Endothelial cell of umbilical vein (primary cell): ENCODE measurements around the gene DDR2. TPM values are rescaled to one million over a fixed set of nuclear protein-coding genes. Genes with fewer than 3 reads are reported as not detected.

ENCODE experiments used
- BruUV-seq: library from RNA; stranded (reverse); fragments of 400-500 nt; replicated peaks from 2 replicates; lab custom pipeline; 2021; lab: Mats Ljungman, UMichigan
- CTCF ChIA-PET: fragments of 300-600, 350-600 bp; sonication (Branson Sonifier 250); formaldehyde crosslinking; loops from one replicate; lab custom pipeline; 2021; ENCODE audit warnings: antibody characterized with exemption, inconsistent platforms; lab: Charles Lee
- POLR2A ChIA-PET: fragments of 300-600, 350-600 bp; sonication (Branson Sonifier 250); formaldehyde crosslinking; loops from one replicate; lab custom pipeline; 2021; ENCODE audit warnings: antibody characterized with exemption, inconsistent platforms; lab: Charles Lee
- DNase-seq: peaks from one replicate; pipeline ENCODE4 v3.0.0-alpha.2; 2011; ENCODE audit warnings: low read depth, low spot score
- FAIRE-seq: peaks from 2 replicates; lab custom pipeline; 2011; peaks lifted over from hg19 to GRCh38; lab: Jason Lieb, UNC
- H2AFZ ChIP-seq: 2 replicates; pipeline ENCODE4 v1.6.0; 2012; ENCODE audit warnings: low read depth, low read length, control low read depth, inconsistent platforms
- H3K27ac ChIP-seq: 2 replicates; pipeline ENCODE4 v1.5.1; 2011; ENCODE audit warnings: low read depth, mild to moderate bottlenecking, control low read depth, low read length, moderate library complexity; ENCODE audit not compliant: insufficient read depth
- H3K27me3 ChIP-seq, 2 experiments: 2 replicates each; pipeline versions ENCODE4 v1.6.0 to v1.6.1; 2011; ENCODE audit warnings: low read length in 2 of 2, mixed read lengths in 1 of 2; ENCODE audit not compliant: control insufficient read depth in 2 of 2, insufficient read depth in 2 of 2
- H3K36me3 ChIP-seq, 2 experiments: 2 replicates in 1 of 2; 3 replicates in 1 of 2; pipeline ENCODE4 v1.5.1; 2011; ENCODE audit warnings: low read length in 2 of 2, mild to moderate bottlenecking in 1 of 2, moderate library complexity in 1 of 2; ENCODE audit not compliant: control insufficient read depth in 2 of 2, insufficient read depth in 2 of 2; ENCODE audit errors: extremely low read depth in 1 of 2
- H3K4me1 ChIP-seq: 3 replicates; pipeline ENCODE4 v1.5.1; 2011; ENCODE audit warnings: mild to moderate bottlenecking, low read length; ENCODE audit not compliant: control insufficient read depth, insufficient read depth; ENCODE audit errors: extremely low read depth
- H3K4me2 ChIP-seq: 2 replicates; pipeline ENCODE4 v1.6.1; 2011; ENCODE audit warnings: low read length, control low read depth, mixed read lengths; ENCODE audit not compliant: insufficient read depth
- H3K4me3 ChIP-seq, 3 experiments: fragments of 200-600 bp in 1 of 3; sonication (generic), shearing (Covaris generic) in 1 of 3; replicated peaks in 1 of 3; 2 replicates each; pipeline ENCODE4 v1.5.1; 2011 to 2016; ENCODE audit warnings: control low read depth in 3 of 3, low read length in 3 of 3, mild to moderate bottlenecking in 2 of 3, inconsistent platforms in 1 of 3, low read depth in 1 of 3, moderate library complexity in 1 of 3; ENCODE audit not compliant: insufficient read depth in 1 of 3
- H3K79me2 ChIP-seq: 2 replicates; pipeline ENCODE4 v1.6.0; 2012; ENCODE audit warnings: low read length, inconsistent platforms; ENCODE audit not compliant: control insufficient read depth, insufficient read depth
- H3K9ac ChIP-seq: replicated peaks from 2 replicates; pipeline ENCODE3; 2011; ENCODE audit warnings: low read length, control low read depth; ENCODE audit not compliant: insufficient read depth; ENCODE audit errors: extremely low read depth
- H3K9me1 ChIP-seq: replicated peaks from 3 replicates; pipeline ENCODE4 v1.6.0; 2011; ENCODE audit warnings: mild to moderate bottlenecking, low read length; ENCODE audit not compliant: control insufficient read depth, insufficient read depth; ENCODE audit errors: extremely low read depth
- H3K9me3 ChIP-seq: replicated peaks from 2 replicates; pipeline ENCODE4 v1.5.1; 2012; ENCODE audit warnings: low read length, inconsistent platforms; ENCODE audit not compliant: control insufficient read depth, insufficient read depth
- H4K20me1 ChIP-seq: replicated peaks from 2 replicates; pipeline ENCODE3; 2011; ENCODE audit warnings: mild to moderate bottlenecking, low read length; ENCODE audit not compliant: control insufficient read depth, insufficient read depth; ENCODE audit errors: extremely low read depth
- EZH2 ChIP-seq: IDR thresholded peaks from 2 replicates; pipeline ENCODE4 v1.6.1; 2012; ENCODE audit warnings: borderline replicate concordance, low read depth, mild to moderate bottlenecking, moderate library complexity, low read length, inconsistent platforms; ENCODE audit not compliant: severe bottlenecking
- FOS ChIP-seq: IDR thresholded peaks from 2 replicates; pipeline ENCODE4 v1.6.1; 2011; ENCODE audit warnings: mild to moderate bottlenecking, low read length, moderate library complexity, borderline replicate concordance; ENCODE audit not compliant: insufficient read depth
- GATA2 ChIP-seq: IDR thresholded peaks from 2 replicates; pipeline ENCODE4 v1.7.0; 2011; ENCODE audit warnings: low read depth, mild to moderate bottlenecking, moderate library complexity, mixed read lengths, low read length; ENCODE audit not compliant: insufficient read length, insufficient read depth
- JUN ChIP-seq: IDR thresholded peaks from 2 replicates; pipeline ENCODE4 v1.6.1; 2011; ENCODE audit warnings: borderline replicate concordance, low read depth; ENCODE audit not compliant: insufficient read length, insufficient read depth
- MYC ChIP-seq: IDR thresholded peaks from one replicate; pipeline ENCODE4 v1.6.1; 2011; ENCODE audit warnings: mild to moderate bottlenecking, low read depth, low read length
- POLR2A ChIP-seq: IDR thresholded peaks from 2 replicates; pipeline ENCODE4 v1.6.1; 2012; ENCODE audit warnings: low read depth, mild to moderate bottlenecking, control low read depth, low read length
- POLR2AphosphoS5 ChIP-seq: IDR thresholded peaks from 2 replicates; pipeline ENCODE4 v1.6.1; 2012; ENCODE audit warnings: low read depth, mild to moderate bottlenecking, control low read depth, low read length, moderate library complexity; ENCODE audit not compliant: insufficient read depth
- dilution Hi-C: fragments of 300-500 bp; cut with MboI; formaldehyde crosslinking; loops from one replicate; pipeline ENCODE4 v1.15.0; 2019; ENCODE audit warnings: low sequenced_read_pairs; ENCODE audit not compliant: extremely low pct_ligation_motif_present
- intact Hi-C: fragments of 100-400 bp; cut with micrococcal nuclease; formaldehyde crosslinking; loops from one replicate; pipeline ENCODE4 v1.10.0; 2022
- polyA plus RNA-seq, 4 experiments: library from polyadenylated mRNA; depleted of rRNA in 3 of 4; stranded (reverse) in 3 of 4; unstranded in 1 of 4; fragments of >200 nt; gene quantifications; 2 replicates each; pipeline versions ENCODE4 v1.2.1 to v1.2.3, GENCODE V29; 2011 to 2012; ENCODE audit warnings: missing spikeins in 1 of 4
- total RNA-seq: library from RNA; stranded (reverse); gene quantifications from 2 replicates; pipeline ENCODE4 v1.2.3, GENCODE V29; 2021
- TF ChIP-seq, protein P1 (sequence below): IDR thresholded peaks from 2 replicates; pipeline ENCODE4 v1.6.1; 2011; ENCODE audit not compliant: insufficient read depth, insufficient read length
- TF ChIP-seq, protein P2 (sequence below), 2 donors: IDR thresholded peaks; 1 replicate in 1 of 2; 2 replicates in 1 of 2; pipeline ENCODE4 v1.5.1; 2011; ENCODE audit warnings: low read length in 2 of 2, mild to moderate bottlenecking in 2 of 2, moderate library complexity in 2 of 2, control low read depth in 1 of 2, inconsistent platforms in 1 of 2, low read depth in 1 of 2; ENCODE audit not compliant: insufficient read depth in 1 of 2; ENCODE audit errors: extremely low read depth in 1 of 2

Gene DDR2
- total and polyA plus RNA-seq, 2 donors (not counting 3 experiments of a cell fraction or from before 2014, with no cell fraction given), result 27.8 to 30.8 TPM

DNA sequence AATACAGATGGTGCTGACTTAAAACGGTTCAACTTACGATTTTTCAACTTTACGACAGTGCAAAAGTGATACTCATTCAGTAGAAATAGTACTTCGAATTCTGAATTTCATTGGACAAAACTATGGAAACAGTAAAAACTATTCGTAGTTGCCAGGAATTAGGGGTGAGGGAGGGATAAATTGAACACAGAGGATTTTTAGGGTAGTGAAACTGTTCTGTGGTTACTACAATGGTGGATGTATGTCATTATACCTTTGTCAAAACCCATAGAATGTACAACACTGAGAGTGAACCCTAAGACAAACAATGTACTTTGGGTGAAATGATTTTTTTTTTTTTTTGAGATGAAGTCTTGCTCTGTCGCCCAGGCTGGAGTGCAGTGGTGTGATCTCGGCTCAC is 7.5 kb downstream of the DDR2 start:
- CTCF ChIA-PET, result no interaction called here
- H4K20me1 ChIP-seq, result no peaks in the 10 kb centered on the region
- DNase-seq (no peak), FAIRE-seq (no peak)
- intact Hi-C loops (no loop called here), dilution Hi-C loops (no loop called here)
- H3K9ac ChIP-seq, result no peak overlapping the region
- no peaks in the 10 kb centered on the region for H3K36me3 ChIP-seq
- no peak overlapping the region for H3K4me3 ChIP-seq
- no peaks in the 10 kb centered on the region for H3K9me3 ChIP-seq
- no peak overlapping the region for H3K4me2 ChIP-seq
- no peak overlapping the region for H3K27ac ChIP-seq
- H3K9me1 ChIP-seq, result no peaks in the 10 kb centered on the region
- TF ChIP-seq POLR2AphosphoS5 (no peak), POLR2A (no peak), JUN (no peak), FOS (no peak), EZH2 (no peak), MYC (no peak), GATA2 (no peak)
- TF ChIP-seq, protein P1, sequence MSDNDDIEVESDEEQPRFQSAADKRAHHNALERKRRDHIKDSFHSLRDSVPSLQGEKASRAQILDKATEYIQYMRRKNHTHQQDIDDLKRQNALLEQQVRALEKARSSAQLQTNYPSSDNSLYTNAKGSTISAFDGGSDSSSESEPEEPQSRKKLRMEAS, result no peak
- TF ChIP-seq, protein P2, sequence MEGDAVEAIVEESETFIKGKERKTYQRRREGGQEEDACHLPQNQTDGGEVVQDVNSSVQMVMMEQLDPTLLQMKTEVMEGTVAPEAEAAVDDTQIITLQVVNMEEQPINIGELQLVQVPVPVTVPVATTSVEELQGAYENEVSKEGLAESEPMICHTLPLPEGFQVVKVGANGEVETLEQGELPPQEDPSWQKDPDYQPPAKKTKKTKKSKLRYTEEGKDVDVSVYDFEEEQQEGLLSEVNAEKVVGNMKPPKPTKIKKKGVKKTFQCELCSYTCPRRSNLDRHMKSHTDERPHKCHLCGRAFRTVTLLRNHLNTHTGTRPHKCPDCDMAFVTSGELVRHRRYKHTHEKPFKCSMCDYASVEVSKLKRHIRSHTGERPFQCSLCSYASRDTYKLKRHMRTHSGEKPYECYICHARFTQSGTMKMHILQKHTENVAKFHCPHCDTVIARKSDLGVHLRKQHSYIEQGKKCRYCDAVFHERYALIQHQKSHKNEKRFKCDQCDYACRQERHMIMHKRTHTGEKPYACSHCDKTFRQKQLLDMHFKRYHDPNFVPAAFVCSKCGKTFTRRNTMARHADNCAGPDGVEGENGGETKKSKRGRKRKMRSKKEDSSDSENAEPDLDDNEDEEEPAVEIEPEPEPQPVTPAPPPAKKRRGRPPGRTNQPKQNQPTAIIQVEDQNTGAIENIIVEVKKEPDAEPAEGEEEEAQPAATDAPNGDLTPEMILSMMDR (IDR thresholded peaks at IDR 0.05; ENCODE audit: extremely low read depth in 1 of 2, insufficient read depth in 1 of 2, low read depth in 1 of 2, low read length in 2 of 2), result no peak
- no TSS peak for BruUV-seq
- POLR2A ChIA-PET, result no interaction called here
- no peaks in the 10 kb centered on the region for H3K27me3 ChIP-seq
- peaks cover 48% of the 10 kb centered on the region for H3K79me2 ChIP-seq
- H3K4me1 ChIP-seq, result peaks cover 6% of the 10 kb centered on the region
- H2AFZ ChIP-seq, result no peak overlapping the region
